Stimulated activated CD4-positive, alpha-beta T cell treated with anti-CD3 and anti-CD28 coated beads, Interleukin-12 subunit alpha, Interleukin-12 subunit beta, amount 100 ng/mL, for 24 hours (primary cell): ENCODE results near the gene FAAP20.
"Not testable (repeated sequence)": the region's sequence is repeated elsewhere in the genome, so short reads cannot be mapped to it uniquely, and the experiment has no call there.

ENCODE experiments used
- DNase-seq, 2 experiments: peaks; one replicate each; pipeline ENCODE4 v3.0.0-alpha.2; 2020; ENCODE audit warnings: low read depth in 2 of 2

Gene FAAP20

GRCh38 chr1:2158272-2158671 lies 36.3 kb downstream of the FAAP20 start:
- DNase-seq: no peak

DNA sequence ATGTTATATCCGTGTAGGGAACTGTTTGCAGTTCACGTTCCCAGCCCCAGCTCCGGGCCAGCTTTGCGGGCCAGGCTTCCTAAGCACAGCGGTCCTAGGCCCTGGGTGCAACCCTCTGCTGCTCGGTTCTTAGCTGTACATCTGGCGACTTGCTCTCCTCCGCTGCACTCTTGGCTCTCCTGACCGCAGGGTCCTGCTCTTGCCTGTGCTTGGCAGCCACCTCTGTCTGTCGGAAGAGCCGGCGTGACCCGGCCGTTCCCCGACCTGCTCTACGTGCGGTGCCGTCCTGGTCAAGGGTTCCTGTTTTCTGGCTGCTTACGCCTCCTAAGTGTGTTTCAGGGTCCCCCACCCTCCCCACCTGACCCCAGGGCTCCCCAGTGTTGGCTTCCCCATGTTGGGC lies 36.7 kb downstream of the FAAP20 start:
- DNase-seq: no peak

DNA sequence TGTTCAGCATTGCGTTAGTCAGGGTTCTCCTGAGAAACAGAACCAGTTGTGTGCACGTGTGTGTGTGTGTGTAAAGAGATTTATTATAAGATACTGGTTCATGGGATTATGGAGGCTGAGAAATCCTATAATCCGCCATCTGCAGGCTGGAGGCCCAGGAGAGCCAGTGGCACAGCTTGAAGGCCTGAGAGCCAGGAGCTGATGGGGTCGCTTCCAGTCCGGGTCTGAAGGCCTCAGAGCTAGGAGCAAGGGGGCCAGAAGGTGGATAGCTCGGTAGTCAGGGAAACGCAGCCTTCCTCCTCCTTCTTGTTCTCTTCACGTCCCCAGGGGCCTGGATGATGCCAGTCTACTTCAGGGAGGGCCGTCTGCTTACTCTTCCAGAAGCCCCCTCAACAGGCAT lies 37.7 kb downstream of the FAAP20 start:
- no peak for DNase-seq

DNA sequence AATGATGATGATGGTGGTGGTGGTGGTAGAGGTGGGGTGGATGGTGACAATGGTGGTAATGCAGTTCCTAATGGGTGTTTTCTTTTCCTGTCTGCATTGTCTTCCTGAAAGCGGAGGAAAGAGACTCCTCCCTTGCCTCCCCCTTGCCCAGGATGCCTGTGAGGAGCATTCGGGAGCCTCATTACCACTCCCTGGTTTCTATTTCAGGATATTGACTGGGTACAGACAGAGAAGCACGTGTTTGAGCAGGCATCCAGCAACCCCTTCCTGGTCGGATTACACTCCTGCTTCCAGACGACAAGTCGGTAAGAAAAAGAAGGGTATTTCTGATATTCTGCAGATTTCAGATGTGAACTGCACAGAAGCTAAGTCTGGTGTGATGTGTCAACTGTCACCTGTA lies 38.8 kb downstream of the FAAP20 start:
- DNase-seq: no peak

DNA sequence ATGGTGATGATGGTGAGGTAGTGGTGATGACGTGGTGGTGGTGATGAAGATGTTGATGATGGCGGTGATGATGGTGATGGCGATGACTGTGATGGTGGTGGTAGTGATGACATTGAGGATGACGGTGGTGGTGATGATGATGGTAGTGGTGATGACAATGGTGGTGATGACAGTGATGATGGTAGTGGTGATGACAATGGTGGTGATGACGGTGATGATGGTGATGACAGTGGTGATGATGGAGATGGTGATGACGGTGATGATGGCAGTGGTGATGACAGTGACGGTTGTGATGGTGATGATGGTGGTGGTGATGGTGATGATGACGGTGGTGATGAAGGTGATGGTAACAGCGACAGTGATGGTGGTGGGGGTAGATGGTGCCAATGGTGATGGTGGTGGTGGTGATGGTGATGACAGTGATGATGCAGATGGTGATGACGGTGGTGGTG lies 39.4 kb downstream of the FAAP20 start:
- DNase-seq: no peak

- DNase-seq: no peak
Observed at GRCh38 chr1:2154022-2154421, 40.5 kb downstream of the FAAP20 start.

DNA sequence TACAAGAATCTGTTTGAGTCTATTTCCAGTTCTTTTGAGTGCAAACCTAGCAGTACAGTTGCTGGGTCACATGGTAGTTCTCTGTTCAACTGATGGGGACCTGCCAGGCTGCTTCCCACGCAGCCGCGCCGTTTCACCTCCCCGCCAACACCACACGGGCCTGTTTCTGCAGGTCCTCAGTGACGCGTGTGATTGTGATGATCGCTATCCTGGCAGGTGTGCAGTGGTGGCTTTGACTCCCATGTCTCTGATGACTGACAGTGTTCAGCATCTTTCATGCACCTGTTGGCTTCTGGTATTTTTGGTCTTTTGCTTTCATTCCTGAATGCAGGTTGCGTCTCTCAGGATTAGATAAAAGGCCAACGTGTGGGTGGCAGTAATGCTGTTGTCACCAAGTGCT lies 41.6 kb downstream of the FAAP20 start:
- DNase-seq: no peak

DNA sequence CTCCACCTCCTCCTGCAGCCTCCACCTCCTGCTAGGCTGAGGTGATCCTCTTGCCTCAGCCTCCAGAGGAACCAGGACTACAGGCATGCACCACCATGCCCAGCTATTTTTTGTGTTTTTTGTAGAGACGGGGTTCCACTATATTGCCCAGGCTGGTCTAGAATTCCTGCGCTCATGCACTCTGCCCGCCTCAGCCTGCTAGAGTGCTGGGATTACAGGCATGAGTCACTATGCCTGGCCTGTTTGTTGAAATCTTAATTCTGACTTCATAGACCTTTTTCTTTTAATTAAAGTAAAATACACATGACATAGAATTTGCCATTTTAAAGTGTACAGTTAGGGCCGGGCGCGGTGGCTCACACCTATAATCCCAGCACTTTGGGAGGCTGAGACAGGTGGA lies 42.7 kb downstream of the FAAP20 start:
- DNase-seq: no peak

DNA sequence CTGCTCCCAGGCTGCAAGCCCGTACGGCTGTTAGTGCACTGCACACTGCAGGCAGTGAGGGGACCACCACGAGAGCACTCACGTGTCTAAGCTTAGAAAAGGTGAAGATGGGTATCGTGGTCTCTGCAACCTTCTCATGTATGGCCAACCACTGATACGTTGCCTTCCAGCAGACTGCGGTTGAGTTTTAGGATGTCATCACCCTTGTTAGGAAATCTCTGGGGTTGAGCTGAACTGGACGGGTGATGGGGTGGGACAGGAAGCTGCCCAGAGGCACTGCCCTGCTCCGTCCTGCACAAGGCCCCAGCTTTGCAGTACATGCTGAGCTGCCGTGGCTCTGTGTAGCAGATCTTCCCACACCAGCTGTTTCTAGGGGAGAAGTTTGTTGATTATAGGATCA lies 43.3 kb downstream of the FAAP20 start:
- no peak for DNase-seq

- DNase-seq: no peak
Observed at GRCh38 chr1:2150801-2151200, 43.8 kb downstream of the FAAP20 start.

- DNase-seq: no peak
Observed at GRCh38 chr1:2148691-2149090, 45.9 kb downstream of the FAAP20 start.

DNA sequence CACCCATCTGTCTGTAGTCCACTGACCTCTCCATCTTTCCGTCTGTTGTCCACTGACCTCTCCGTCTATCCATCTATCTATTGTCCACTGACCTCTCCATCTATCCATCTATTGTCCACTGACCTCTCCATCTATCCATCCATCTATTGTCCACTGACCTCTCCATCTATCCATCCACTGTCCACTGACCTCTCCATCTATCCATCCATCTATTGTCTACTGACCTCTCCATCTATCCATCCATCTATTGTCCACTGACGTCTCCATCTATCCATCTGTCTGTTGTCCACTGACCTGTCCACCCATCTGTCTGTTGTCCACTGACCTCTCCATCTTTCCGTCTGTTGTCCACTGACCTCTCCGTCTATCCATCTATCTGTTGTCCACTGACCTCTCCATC lies 46.7 kb downstream of the FAAP20 start:
- DNase-seq: not testable (repeated sequence)

DNA sequence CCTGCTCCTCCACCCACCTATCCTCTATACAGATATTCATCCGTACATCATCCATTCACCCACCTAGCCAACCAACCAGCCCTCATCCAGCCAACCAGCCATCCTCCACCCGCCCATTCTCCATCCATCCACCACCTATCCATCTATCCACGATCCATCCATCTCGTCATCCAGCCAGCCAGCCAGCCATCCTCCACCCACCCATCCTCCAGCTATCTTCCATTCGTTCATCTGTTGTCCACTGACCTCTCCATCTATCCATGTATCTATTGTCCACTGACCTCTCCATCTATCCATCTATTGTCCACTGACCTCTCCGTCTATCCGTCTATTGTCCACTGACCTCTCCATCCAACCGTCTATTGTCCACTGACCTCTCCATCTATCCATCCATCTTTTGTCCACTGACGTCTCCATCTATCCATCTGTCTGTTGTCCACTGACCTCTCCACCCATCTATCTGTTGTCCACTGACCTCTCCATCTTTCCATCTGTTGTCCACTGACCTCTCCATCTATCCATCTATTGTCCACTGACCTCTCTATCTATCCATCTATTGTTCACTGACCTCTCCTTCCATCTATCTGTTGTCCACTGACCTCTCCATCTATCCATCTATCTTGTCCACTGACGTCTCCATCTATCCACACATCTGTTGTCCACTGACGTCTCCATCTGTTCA lies 47.6 kb downstream of the FAAP20 start:
- no peak for DNase-seq

- DNase-seq: no peak
Observed at GRCh38 chr1:2145946-2146835, 48.4 kb downstream of the FAAP20 start.

DNA sequence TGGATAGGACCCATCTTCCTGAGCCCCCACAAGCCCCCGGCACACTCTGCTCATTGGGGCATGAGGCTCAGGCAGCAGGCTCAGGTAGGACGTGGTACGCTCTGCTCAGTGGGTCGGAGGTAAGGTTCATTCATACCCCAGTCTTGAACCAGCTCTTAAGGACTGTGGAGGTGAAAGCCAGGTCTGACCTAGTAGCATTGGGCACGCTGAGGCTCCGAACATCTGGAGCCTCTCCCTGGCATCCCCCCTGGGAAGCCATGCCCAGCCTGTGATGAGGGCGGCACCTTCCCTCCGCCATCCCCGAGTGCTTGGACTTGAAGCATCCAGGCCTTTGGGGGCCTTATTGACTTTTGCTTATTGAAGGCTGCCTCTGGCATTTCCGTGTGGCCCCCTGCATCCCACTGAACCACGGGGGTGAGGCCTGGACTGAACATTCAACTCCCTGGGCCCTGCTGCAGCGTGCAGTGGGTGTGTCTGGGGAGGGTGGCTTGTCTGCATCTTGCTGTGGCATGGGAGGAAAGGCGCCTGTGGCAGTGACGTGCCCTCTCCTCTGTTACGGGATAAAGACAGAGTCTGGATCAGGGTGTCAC lies 50.0 kb downstream of the FAAP20 start:
- DNase-seq: no peak

- DNase-seq: no peak
Observed at GRCh38 chr1:2143814-2144500, 50.6 kb downstream of the FAAP20 start.

- DNase-seq: no peak
Observed at GRCh38 chr1:2141025-2141424, 53.5 kb downstream of the FAAP20 start.
